Measurements from ENCODE around the gene FHOD3.

FHOD3 gene

DNA sequence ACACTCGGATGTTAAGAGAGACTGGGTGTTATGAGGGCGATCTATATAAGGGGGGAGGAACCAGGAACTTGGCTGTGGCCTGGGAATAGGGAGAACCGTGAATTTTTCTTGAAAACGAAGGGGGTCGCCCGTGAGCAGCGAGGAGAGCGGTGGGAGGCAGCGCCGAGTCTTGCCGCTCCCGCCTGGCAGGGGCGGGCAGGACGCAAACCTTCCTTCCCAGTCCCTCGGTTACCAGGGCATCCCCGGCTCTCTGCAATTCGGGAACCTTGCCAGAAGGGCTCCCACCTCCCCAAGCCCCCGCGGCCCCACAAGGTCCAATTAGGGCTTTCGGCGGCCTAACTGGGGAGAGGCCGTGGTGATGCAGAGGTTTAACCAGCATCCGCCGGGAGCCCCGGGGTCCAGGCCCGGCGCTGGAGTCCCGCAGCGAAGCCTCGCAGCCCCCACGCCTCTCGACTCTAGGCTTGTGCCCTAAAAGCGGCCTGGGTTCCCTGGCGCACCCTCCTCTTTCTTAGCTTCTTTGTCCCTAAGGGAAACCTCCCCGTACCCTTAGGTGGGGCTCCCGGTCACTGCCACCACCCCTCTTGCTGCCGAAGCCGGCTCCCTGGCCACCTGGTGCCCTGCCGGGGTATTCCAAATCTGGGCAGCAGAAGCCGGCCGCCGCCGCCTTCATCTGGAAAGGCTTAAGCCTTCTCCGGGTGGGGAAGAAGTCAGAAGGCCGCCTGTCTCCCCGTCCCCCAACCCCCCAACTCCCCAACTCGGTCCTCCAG lies 680 bp upstream of the FHOD3 start:
- DNase-seq: peak; percentile 34

DNA sequence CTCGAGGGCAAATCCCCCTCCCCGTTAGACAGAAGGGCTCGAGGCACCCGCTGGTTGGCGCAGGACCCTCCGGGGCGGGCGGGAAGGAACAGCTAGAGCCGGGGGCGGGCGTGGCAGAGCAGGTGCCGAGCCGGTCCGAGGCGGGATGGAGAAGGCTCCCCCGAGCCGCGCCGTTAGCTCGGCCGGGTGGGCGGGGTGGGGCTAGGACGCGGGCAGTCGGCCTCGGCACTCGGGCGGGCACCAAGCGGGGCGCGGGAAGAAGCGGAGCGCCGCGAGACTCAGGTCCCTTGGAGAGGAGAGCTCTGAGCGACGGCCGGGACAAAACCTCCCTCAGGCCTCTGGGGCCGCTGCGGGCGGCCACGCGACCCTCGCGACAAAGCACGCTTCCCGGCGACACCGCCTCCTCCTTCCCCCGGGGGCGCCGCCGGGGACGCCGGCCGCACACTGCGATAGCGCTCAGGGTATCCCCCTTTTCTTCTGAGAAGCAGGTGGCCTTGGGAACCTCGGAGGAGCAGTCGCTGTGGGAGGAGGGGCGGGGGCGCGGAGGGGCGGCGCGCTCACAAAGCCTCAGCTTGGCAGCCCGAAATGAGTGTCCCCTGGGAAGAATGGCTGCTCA lies 721 bp downstream of the FHOD3 start:
- peak; percentile 4 for DNase-seq

DNA sequence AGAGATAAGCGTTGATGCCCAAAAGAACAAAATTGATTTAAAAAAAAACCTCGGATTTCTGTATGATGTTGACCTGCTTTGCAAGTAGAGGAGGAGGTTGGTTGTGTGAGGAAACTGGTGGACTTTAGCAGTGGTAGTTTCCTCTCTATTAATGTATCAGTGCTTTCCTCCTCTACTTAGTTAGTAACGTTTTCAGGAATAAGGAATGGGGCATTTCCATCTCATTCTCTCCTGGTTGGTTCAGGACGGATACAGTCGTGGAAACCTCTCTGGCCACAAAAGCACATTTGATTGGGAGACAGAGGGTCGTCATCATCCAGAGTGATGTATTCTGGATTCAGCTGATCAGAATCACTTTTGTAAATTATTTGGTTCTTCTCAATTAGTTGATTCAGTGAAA lies 1.5 kb downstream of the FHOD3 start:
- DNase-seq: no peak

DNA sequence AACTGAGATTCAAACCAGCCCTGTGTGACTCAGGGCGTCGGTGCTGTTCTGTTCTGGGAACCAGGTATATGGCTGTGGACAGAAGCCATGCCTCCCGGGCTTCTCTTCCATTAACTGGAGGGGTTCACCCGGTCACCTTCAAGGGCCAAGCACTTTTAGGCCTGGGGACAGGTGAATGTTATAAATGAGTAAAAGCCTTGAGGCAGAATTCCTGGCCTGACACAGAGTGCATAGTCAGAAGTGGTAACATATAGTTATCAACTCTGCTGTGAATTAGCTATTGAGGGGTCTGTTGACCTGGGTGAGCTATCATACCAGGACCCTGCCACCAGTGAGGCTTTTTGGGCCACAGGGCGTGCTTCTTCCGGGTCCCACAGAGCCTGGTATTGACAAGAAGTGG lies 2.7 kb downstream of the FHOD3 start:
- DNase-seq: no peak

DNA sequence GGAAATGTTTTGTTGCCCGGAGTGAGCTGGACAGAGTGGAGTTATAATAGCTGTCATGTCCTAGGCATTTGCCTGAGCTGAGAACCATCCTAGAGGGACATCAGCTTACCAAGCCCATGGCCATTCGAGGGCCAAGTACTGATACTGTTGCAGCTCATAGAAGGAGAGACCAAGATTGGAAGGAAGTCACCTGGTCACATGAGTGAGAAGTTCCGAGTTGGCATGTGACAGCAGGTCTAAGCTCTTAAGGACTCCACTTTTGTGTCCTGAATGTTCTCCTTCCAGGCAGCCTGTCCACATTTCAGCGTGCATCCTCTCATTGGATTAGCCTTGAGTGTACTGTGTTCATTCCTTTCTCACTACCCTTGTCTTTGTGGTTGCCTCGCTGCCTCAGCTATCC lies 4.4 kb downstream of the FHOD3 start:
- DNase-seq: no peak

DNA sequence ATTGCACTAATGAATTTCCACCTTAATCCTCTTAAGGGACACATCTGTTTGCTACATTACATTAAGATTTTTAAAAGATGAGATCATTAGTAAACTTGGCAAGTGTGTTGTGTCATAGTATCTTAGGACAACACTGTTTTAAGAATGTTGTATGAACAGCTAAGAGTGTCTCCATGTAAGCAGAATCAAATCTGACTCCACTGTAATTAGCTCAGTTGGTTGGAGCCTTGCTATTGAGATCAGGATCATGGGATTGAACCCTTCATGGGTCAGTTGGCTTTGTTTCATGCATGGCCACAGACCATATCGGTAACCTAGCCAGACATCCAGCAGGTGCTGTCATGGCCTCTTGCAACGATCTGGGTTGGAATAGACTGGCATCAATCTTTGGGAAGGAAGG lies 5.2 kb downstream of the FHOD3 start:
- no peak for DNase-seq

DNA sequence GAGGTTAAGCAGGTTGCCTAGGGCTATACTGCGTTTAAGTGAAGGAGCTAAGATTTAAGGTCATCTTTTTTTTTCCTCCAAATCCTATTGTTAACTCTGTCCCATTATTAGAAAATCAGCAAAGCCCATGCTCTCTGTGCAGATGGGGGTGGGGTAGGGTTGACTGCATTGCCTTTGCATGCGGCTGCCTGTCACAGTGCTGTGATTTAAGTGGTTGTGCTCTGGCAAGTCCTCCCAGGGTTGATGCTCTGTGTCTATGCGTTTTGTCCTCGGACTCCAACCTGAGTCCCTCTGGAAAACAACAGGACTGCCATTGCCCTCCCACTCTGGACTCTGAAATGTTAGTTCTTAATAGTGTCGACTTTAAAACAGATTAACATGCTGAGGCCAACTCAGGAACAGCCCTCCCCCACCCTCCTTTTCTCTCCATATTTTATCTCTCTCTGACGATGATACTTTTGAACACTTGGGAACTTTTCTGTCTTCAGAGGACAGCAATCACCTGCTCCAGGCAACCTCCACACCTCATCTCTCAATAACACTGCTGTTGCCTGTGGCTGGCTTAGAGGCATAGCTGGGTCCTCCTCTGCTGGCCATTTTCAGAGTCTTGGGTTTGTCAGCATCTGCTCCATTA lies 5.8 kb downstream of the FHOD3 start:
- no peak for DNase-seq

DNA sequence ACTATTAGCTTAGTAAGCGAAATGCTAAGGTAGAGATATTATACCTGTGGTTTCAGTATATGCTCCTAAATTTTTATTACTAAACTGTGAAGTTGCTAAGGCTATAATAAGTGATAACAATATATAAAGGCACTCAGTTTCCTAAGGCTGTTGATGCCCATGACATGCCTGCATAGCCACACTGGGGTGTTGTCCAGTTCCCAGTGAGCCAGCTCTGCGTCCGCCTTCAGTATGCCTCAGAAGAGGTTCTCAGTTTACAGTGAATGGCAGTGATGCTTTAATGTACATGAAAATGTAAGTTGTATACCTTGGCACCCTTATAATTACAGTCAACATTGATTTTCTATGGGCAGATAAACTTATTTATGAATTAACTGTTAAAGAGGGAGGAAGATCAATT lies 7.2 kb downstream of the FHOD3 start:
- DNase-seq: no peak

DNA sequence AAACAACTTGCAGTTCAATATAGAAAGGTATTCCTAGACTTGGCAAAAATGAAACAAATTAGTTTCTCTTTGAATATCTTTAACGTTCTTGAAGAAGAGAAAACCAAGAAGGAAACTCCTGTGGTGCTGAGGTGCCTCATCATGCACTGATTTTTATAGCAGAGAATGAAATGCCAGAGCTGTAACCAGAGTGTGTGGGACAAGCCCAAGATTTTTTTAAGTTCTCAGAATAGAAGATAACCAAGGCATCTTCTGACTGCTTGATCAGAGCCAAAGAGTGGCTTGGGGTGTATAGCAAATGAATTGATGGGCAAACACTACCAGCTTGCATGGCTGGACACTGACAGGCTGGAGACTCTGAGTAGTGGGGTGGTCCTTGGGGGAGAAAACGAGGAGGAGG lies 7.9 kb downstream of the FHOD3 start:
- no peak for DNase-seq

DNA sequence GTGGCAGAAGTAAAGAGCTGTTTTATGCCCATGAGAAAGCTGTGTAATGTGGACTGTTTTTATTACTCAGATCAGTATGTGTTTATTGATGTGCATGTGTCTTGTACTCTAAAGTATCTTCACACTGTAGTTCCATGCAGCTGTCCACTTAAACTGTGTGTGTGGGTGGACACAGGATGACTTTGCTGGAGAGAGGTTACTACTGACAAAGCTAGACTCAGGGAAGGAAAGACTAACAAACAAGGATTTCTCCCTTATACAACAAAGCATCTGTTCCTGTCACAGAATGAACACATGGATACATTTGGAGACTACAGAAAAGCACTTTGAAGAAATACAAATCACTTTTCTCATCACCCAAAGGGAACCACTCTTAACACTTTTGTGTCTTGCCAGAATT lies 10.0 kb downstream of the FHOD3 start:
- no peak for DNase-seq

DNA sequence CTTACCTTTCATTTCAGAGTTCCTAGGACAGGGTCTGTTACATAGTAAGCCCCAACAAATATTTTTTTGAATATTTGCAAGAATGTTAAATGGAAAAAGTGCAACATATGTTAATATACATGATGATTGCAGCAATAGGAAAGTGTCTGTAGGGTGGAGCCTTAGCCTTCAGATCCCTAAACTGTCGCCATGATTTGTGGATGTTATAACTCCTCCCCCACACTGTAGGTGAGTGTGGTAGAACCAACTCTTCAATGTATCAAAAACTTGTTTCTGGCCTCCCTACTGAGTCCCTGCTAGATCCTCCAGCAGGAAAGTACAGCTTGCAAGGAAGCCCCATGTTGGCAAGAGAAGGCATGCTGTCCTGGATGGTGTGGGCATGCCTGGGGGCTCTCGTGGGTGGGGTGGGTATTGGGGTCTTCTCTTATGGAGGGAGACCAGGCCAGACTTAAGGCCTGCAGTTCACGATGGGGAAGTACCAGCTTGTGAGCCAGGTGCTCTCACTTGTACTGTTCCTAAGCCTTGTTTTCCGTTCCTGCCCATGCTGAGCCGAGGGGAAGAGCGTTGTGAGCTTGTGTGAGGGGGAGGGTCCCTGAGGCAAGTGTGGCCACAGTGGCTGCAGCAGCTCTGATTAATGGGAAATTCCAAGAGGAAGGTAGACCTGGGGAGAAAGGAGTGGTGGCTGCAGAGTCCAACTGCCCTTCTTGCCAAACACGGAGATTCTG lies 11.4 kb downstream of the FHOD3 start:
- no peak for DNase-seq

DNA sequence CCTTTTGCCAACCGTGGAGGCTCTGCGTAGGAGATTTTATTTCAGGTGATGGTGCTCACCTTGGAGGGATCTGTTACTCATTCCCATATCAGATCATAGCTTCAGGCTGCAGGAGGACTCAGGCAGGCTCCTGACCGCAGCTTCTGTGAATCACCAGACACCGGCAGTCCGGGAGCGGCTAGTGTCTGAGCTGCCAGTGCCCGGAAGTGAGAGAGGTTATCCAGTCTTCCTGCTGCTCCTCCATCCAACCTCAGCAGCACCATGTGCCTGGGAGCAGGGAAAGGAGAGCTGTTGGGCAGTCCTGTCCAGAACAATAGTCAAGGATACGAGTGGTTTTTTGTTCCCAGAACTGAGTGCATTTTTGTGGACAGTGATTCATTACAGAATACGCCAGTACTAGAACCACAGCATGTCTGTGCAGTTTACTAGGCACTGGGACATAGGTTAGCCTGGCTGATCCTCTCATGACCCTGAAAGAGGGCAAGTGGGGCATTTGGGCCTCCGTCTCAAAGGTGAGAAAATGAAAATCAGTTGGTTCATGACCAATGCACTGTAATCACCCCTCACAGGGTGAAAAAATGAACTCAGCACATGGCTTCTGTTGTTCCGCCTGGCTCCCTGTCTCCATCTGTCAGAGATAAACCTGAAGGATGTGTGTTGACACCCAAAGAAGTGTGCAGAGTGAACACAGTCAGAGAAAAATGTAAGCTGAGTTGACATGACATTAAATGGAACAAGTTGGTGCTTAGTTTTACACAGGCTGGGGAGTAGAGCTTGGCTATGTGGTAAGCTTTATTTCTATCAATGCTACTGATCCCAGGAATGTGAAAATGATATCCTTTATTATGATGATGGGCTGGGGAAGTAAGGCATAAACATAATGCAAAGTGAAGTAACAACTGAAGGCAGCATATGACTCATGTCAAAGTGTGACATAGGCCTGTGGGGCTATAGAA lies 12.2 kb downstream of the FHOD3 start:
- DNase-seq: no peak

DNA sequence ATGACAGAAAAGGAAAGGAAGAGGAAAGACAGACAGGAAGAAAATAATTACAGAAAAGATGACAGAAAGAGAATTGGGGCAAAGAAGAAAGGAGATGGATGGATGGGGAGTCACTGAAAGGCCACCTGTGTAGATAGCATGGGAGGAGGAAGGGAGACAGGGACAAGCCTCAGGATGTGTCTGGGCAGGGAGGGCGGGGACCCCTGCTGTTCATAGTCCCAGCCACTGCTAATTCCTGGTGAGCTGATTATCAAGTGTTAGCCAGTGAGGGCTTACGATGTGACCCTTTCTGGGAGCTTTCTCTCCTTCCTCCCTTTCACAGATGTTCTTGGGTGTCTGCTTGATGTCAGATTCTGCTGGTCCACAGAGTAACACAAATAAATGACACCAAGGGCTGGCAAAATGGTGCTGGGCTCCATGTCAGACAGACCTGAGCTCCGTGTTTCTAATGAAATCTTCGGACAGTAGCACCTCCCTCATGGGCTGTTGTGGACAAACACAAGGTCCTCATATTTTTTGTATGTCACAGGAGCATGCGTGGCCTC lies 13.6 kb downstream of the FHOD3 start:
- DNase-seq: no peak

DNA sequence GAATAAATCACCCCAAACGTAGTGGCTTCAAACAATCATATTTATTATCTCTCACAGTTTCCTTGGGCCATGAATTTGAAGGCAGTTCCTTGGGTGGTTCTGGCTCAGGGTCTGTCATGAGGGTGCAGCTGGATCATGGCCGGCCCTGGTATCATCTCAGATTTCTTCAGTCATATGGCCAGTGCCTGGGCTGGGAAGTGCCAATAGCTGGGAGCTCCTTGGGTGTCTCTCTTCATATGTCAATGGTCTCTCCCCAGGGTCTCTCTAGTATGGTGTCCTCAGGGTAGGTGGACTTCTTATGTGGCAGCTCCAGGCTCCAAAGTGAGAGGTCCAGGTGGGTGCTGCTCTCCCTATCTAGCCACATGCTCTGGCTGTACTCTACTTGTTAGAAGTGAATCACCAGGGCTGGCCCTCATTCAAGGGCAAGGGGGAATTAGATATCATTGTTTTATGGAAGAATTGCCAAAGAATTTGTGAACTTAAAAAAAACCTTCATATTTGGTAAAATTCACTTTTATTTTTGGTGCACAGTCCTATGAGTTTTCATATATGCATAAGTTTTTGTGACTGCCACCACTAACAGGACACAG lies 15.4 kb downstream of the FHOD3 start:
- DNase-seq: no peak

DNA sequence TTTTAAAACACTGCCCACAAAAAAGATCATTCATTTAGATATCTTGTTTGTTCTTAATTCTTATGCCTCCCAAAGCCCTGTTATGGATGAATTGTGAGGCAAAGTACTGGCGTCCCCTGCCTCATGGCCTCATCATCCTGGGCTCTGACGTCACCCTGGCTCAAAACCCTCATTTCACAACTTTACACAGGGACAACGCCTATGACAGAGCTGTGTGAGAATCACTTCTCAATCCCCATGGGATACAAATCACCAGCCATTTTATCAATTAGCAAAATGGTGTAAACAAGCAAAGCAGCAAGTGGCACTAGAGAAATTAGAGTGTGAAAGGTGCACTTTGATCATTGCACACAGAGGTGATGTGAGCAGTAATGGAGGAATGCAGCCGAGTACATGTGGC lies 16.6 kb downstream of the FHOD3 start:
- no peak for DNase-seq

DNA sequence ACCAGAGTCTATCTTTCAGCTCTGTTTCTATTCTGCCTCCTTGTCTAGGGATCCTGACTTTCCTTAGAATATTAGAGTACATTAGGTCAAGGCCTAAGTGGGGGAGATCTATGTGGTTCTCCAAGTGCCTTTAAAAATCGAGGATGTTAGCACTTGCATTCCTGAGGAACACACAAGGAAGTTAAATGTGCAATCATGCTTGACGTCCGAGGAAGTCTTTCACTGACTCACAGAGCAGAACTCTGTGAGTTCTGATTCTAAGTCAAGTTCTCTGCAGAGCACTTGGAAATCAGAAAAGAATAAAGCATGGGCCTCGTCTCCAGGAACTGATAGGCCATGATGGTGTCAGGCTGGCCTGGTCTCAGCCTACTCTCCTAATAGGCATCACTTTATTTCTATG lies 17.2 kb downstream of the FHOD3 start:
- DNase-seq: no peak

DNA sequence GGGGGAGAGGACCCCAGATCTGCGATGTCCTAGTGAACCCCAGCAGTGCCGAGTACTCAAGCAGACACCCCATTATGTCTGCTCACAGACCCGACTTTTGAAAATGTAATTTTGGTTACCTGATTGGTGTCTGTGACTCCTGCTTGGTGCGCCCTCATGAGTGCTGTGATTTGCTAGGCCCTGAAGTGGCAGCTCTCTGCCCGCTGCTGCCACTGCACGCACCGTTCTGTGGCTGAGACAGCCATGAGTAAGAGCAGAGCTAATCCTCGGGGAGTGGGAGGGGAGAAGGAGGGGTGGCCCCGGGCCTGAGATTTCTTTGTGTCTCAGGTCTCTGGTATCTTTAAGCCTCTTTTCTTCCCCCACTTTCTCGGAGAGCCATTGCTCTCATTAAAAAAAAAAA lies 18.2 kb downstream of the FHOD3 start:
- no peak for DNase-seq

DNA sequence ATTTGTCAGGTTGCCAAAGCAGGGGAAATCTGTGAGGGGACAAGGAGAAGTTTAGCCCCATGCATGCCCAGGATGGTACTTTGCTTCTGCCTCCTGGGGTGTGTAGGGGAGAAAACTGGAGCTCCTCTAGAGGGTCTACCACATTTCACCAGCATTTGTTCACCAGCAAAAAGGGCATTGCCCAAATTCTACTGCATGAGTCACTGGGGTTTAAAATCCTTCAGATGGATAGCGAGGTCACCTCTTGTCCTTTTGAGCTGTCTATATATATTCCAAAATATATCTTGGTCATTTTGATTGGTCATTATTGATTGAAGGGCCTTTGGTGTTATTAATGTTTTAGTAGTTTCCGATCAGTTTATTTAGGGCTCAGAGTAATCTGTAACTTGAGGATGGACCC lies 18.7 kb downstream of the FHOD3 start:
- no peak for DNase-seq

DNA sequence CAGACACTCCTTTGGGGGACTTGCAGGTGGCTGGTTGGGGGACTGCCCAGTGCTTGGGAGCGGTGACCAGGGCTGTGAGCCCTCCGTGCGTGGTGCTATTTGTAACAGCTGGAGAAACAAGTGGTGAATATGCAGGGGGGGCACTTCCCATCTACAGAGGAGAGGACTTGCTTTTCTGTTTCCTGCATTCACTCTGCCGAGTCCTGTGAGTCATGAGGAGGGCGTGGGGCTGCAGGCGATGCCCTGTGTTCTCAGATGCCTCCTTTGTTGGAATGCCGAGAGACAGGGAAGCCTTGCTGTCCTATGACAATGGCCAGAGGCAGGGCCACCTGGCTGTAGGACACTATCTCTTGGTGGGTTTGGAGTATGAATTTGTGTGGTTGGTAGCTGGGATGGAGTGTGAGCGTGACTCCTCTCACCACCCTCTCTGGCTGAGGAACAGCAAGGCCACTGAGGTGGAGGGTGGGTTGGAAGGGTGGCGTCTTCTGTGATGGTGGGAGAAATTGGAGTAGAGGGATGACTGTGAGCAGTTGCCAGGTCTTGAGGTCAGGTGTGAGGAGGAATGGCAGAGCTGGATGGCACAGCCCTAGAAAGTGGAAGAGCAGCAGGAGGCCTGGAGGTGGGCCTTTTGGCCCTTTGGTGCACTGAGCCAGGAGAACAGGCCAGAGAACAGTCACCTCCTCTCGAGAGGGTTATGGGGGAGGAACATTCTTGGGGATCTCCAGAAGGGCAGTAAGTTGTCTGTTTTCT lies 24.3 kb downstream of the FHOD3 start:
- DNase-seq: no peak

DNA sequence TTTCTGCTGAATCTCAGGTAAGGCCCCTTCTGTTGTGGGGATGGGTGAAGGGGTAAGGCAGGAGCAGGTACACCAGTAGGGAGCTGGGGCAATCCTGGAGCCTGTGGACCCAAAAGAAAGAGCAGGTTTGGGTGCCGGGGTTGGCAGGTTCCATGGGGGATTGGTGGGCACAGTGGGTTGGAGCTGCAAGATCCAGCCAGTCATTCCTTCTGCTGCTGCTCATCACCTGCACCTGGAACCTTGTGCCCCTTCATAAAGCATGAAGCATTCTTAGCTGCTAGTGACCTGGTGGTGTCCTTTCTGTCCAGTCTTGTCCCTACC lies 24.9 kb downstream of the FHOD3 start:
- no peak for DNase-seq

DNA sequence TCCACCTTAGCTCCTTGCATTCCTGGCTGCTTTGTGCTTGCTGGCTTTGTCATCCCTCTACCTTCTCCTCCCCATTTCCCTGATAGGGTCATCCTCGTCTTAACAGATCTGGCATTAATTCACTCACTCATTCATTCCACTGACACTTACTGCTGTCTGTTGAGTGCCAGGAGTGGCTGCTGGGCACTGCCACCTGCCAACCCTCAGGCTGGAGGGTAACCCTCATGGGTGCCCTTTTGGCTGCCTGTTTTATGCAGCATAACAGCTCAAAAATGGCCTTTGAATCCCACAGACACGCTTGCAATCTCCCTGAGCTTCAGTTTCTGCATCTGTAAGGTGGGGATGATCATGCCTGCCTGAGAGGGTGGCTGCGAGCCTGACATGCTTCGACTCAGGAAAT lies 25.2 kb downstream of the FHOD3 start:
- DNase-seq: no peak
